A549 (cell line): ENCODE results near the gene FBXO10. TPM values are rescaled to one million over a fixed set of nuclear protein-coding genes. Genes with fewer than 3 reads are reported as not detected.

Experiments used
- ATAC-seq, 2 experiments: fragments of 200-7000 bp in 1 of 2; fragments of >200 bp in 1 of 2; cut with Nextera tagmentation in 1 of 2; cut with Tn5 transposase in 1 of 2; 3 replicates each; pipeline versions ENCODE4 v1.8.0 to v1.9.1; 2018 to 2020; ENCODE audit warnings: mild to moderate bottlenecking in 1 of 2, moderate library complexity in 1 of 2
- CTCF ChIA-PET: fragments of 300-600 bp; sonication (Branson Sonifier 250); formaldehyde crosslinking; extraction: SDS; loops from one replicate; lab custom pipeline; 2021; ENCODE audit warnings: antibody characterized with exemption, inconsistent platforms; lab: Yijun Ruan, JAX
- POLR2A ChIA-PET: fragments of 350-600 bp; formaldehyde crosslinking; extraction: SDS; loops from one replicate; lab custom pipeline; 2021; ENCODE audit warnings: antibody characterized with exemption, inconsistent platforms; lab: Yijun Ruan, JAX
- DNase-seq, 2 experiments: peaks; one replicate each; pipeline versions ENCODE4 v3.0.0 to v3.0.0-alpha.2; 2011 to 2016; ENCODE audit warnings: low read depth in 1 of 2, low spot score in 1 of 2
- FAIRE-seq: peaks from 2 replicates; lab custom pipeline; 2011; peaks lifted over from hg19 to GRCh38; lab: Jason Lieb, UNC
- H3K27ac ChIP-seq, 2 experiments: fragments of >200 bp; sonication (Bioruptor Twin); formaldehyde crosslinking; 3 replicates each; pipeline ENCODE4 v1.5.1; 2016 to 2017
- H3K4me1 ChIP-seq: fragments of >200 bp; sonication (Bioruptor Twin); formaldehyde crosslinking; 3 replicates; pipeline ENCODE4 v1.6.1; 2016
- H3K4me2 ChIP-seq: fragments of >200 bp; sonication (Bioruptor Twin); formaldehyde crosslinking; 3 replicates; pipeline ENCODE4 v1.6.1; 2016
- H3K4me3 ChIP-seq: fragments of >200 bp; sonication (Bioruptor Twin); formaldehyde crosslinking; 3 replicates; pipeline ENCODE4 v1.5.1; 2016
- H3K9me3 ChIP-seq: fragments of >200 bp; sonication (Bioruptor Twin); formaldehyde crosslinking; 3 replicates; pipeline ENCODE4 v1.6.1; 2016
- BHLHE40 ChIP-seq: IDR thresholded peaks from 2 replicates; pipeline ENCODE4 v1.6.1; 2012; ENCODE audit warnings: low read depth, low read length, inconsistent platforms
- CBX2 ChIP-seq: fragments of 200-600 bp; sonication (generic); IDR thresholded peaks from 2 replicates; pipeline ENCODE4 v1.6.1; 2016; ENCODE audit warnings: low read depth, mild to moderate bottlenecking, borderline replicate concordance
- CEBPB ChIP-seq, 2 experiments: fragments of >200 bp in 1 of 2; sonication (Bioruptor Twin) in 1 of 2; formaldehyde crosslinking in 1 of 2; IDR thresholded peaks; 2 replicates each; pipeline ENCODE4 v1.6.1; 2012 to 2016
- EHF ChIP-seq: fragments of 250-450 bp; sonication (Bioruptor Pico); IDR thresholded peaks from 2 replicates; pipeline ENCODE4 v1.5.0; 2020; ENCODE audit warnings: mild to moderate bottlenecking
- EHMT2 ChIP-seq: fragments of 200-600 bp; sonication (generic); IDR thresholded peaks from 2 replicates; pipeline ENCODE4 v1.6.1; 2016; ENCODE audit warnings: antibody characterized with exemption, low read depth, mild to moderate bottlenecking, moderate library complexity
- EP300 ChIP-seq, 2 experiments: fragments of >200 bp; sonication (Bioruptor Twin); formaldehyde crosslinking; IDR thresholded peaks; 2 replicates in 1 of 2; 3 replicates in 1 of 2; pipeline ENCODE4 v1.6.1; 2016 to 2017
- FOSL2 ChIP-seq, 2 experiments: fragments of 450-650 bp in 1 of 2; fragments of >200 bp in 1 of 2; sonication (Bioruptor Twin) in 1 of 2; formaldehyde crosslinking; IDR thresholded peaks; 2 replicates each; pipeline versions ENCODE4 v1.5.0 to v1.6.1; 2016 to 2020; ENCODE audit warnings: mild to moderate bottlenecking in 1 of 2, moderate library complexity in 1 of 2
- GATA3 ChIP-seq: IDR thresholded peaks from 2 replicates; pipeline ENCODE4 v1.6.1; 2012; ENCODE audit warnings: borderline replicate concordance
- HDAC2 ChIP-seq: fragments of 200-600 bp; sonication (generic); IDR thresholded peaks from 2 replicates; pipeline ENCODE4 v1.6.1; 2016
- HEYL ChIP-seq: fragments of 250-450 bp; sonication (Bioruptor Pico); IDR thresholded peaks from 2 replicates; pipeline ENCODE4 v1.8.0; 2021; ENCODE audit warnings: mild to moderate bottlenecking, moderate library complexity
- HOXA7 ChIP-seq: fragments of 250-450 bp; sonication (Bioruptor Pico); IDR thresholded peaks from 2 replicates; pipeline ENCODE4 v1.5.0; 2020; ENCODE audit warnings: mild to moderate bottlenecking, moderate library complexity
- HOXB5 ChIP-seq: fragments of 250-450 bp; sonication (Bioruptor Pico); IDR thresholded peaks from 2 replicates; pipeline ENCODE4 v1.5.0; 2020; ENCODE audit warnings: mild to moderate bottlenecking, moderate library complexity
- JUN ChIP-seq, 2 experiments: fragments of >200 bp; sonication (Bioruptor Twin); formaldehyde crosslinking; IDR thresholded peaks; 2 replicates in 1 of 2; 3 replicates in 1 of 2; pipeline ENCODE4 v1.6.1; 2016 to 2017
- KDM5A ChIP-seq: fragments of 200-600 bp; sonication (generic); IDR thresholded peaks from 2 replicates; pipeline ENCODE4 v1.6.1; 2016; ENCODE audit warnings: antibody characterized with exemption, mild to moderate bottlenecking
- NFE2L2 ChIP-seq: fragments of 150-350 bp; conservative IDR thresholded peaks from 2 replicates; pipeline ENCODE4 v1.6.1; 2014; ENCODE audit warnings: low read length
- NPAS2 ChIP-seq: fragments of 250-450 bp; sonication (Bioruptor Pico); IDR thresholded peaks from 2 replicates; pipeline ENCODE4 v1.8.0; 2022; ENCODE audit warnings: mild to moderate bottlenecking, moderate library complexity, borderline replicate concordance
- POLR2A ChIP-seq: IDR thresholded peaks from 2 replicates; pipeline ENCODE4 v1.6.1; 2012; ENCODE audit warnings: mild to moderate bottlenecking, low read length
- RARB ChIP-seq: fragments of 250-450 bp; sonication (Bioruptor Pico); IDR thresholded peaks from 2 replicates; pipeline ENCODE4 v1.8.0; 2021; ENCODE audit warnings: mild to moderate bottlenecking, moderate library complexity
- RCOR1 ChIP-seq: fragments of 150-350 bp; IDR thresholded peaks from 2 replicates; pipeline ENCODE4 v1.6.1; 2014; ENCODE audit warnings: antibody characterized with exemption, low read length, low read depth
- RFX5 ChIP-seq: fragments of 450-650 bp; IDR thresholded peaks from 2 replicates; pipeline ENCODE4 v1.7.1; 2014; ENCODE audit warnings: antibody characterized with exemption, mild to moderate bottlenecking, moderate library complexity
- SMC3 ChIP-seq: fragments of >200 bp; sonication (Bioruptor Twin); formaldehyde crosslinking; IDR thresholded peaks from 3 replicates; pipeline ENCODE4 v1.6.1; 2018; ENCODE audit warnings: inconsistent platforms
- TP53 ChIP-seq: fragments of 250-450 bp; sonication (Bioruptor Pico); IDR thresholded peaks from 2 replicates; pipeline ENCODE4 v1.5.0; 2021; ENCODE audit warnings: mild to moderate bottlenecking, moderate library complexity
- ZC3H11A ChIP-seq: fragments of 450-650 bp; IDR thresholded peaks from 2 replicates; pipeline ENCODE4 v1.6.1; 2014; ENCODE audit warnings: antibody characterized with exemption, mild to moderate bottlenecking
- ZFP36 ChIP-seq: fragments of 450-650 bp; IDR thresholded peaks from 2 replicates; pipeline ENCODE4 v1.6.1; 2014; ENCODE audit warnings: borderline replicate concordance; ENCODE audit not compliant: partially characterized antibody
- WGBS: methylation state at CpG from one replicate; pipeline ENCODE4 v1.1.6; 2017; ENCODE audit errors: missing lambda C conversion rate; 5-methylcytosine and 5-hydroxymethylcytosine counted together
- polyA plus RNA-seq, 4 experiments: library from polyadenylated mRNA; depleted of rRNA in 3 of 4; stranded (reverse); fragments of >200 nt; fragmentation: RNase III in 1 of 4; extraction: RNeasy Plus Mini Kit Qiagen cat#74134 plus additional on column Dnase treatment in 1 of 4; gene quantifications; 2 replicates in 3 of 4; 3 replicates in 1 of 4; pipeline ENCODE4 v1.2.3, GENCODE V29; 2011 to 2017
- TF ChIP-seq, protein P1 (sequence below): IDR thresholded peaks from 2 replicates; pipeline ENCODE4 v1.6.1; 2012
- TF ChIP-seq, protein P2 (sequence below): fragments of 250-450 bp; sonication (Bioruptor Pico); IDR thresholded peaks from 2 replicates; pipeline ENCODE4 v1.5.0; 2021; ENCODE audit warnings: mild to moderate bottlenecking, moderate library complexity, borderline replicate concordance
- TF ChIP-seq, protein P3 (sequence below): IDR thresholded peaks from 2 replicates; pipeline ENCODE4 v1.6.1; 2012
- TF ChIP-seq, protein P4 (sequence below): fragments of 150-350 bp; IDR thresholded peaks from 2 replicates; pipeline ENCODE4 v1.6.1; 2014; ENCODE audit warnings: low read depth, mild to moderate bottlenecking, low read length
- TF ChIP-seq, protein P5 (sequence below): fragments of >200 bp; sonication (Bioruptor Twin); formaldehyde crosslinking; IDR thresholded peaks from 3 replicates; pipeline ENCODE4 v1.6.1; 2016
- TF ChIP-seq, protein P6 (sequence below): fragments of 250-450 bp; sonication (Bioruptor Pico); IDR thresholded peaks from 2 replicates; pipeline ENCODE4 v1.5.0; 2020; ENCODE audit warnings: low read depth, mild to moderate bottlenecking, moderate library complexity

FBXO10 gene
- polyA plus RNA-seq, 2 of the 4 experiments (the other 2 are of a cell fraction), result 5.0 to 5.3 TPM

DNA sequence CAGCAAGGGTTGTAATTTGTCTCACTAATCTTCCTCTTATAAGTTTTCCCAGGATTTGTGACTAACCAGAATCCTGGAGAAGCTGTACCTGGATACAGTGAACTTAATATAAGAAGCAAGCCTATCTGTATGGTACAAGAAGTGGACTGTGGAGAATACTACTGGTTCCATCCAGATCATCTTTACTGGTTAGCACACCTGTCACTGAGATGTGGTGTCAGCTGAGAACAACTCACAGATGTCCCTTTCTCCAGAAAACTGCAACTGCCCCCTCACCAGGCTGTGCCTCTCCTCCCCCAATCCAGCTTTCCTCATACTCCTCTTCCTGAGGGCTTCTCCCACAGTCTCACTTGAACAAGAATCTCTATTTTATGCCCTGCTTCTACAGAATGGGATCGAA is 4.9 kb downstream of the FBXO10 start:
- POLR2A ChIA-PET, result no interaction called here
- FAIRE-seq (no peak), ATAC-seq (no peak), DNase-seq (no peak)
- TF ChIP-seq EHMT2 (no peak), GATA3 (no peak), JUN (IDR thresholded peaks at IDR 0.05) (no peak), BHLHE40 (no peak), HOXA7 (no peak), KDM5A (no peak), ZC3H11A (no peak), HDAC2 (no peak), RCOR1 (no peak), RFX5 (no peak), EP300 (IDR thresholded peaks at IDR 0.05) (no peak), TP53 (CRISPR knock-in tag) (no peak), RARB (CRISPR knock-in tag) (no peak), ZFP36 (no peak), POLR2A (no peak), CBX2 (no peak), CEBPB (IDR thresholded peaks at IDR 0.05) (no peak)
- TF ChIP-seq, protein P1, sequence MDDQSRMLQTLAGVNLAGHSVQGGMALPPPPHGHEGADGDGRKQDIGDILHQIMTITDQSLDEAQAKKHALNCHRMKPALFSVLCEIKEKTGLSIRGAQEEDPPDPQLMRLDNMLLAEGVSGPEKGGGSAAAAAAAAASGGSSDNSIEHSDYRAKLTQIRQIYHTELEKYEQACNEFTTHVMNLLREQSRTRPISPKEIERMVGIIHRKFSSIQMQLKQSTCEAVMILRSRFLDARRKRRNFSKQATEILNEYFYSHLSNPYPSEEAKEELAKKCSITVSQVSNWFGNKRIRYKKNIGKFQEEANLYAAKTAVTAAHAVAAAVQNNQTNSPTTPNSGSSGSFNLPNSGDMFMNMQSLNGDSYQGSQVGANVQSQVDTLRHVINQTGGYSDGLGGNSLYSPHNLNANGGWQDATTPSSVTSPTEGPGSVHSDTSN, result no peak
- TF ChIP-seq, protein P2, sequence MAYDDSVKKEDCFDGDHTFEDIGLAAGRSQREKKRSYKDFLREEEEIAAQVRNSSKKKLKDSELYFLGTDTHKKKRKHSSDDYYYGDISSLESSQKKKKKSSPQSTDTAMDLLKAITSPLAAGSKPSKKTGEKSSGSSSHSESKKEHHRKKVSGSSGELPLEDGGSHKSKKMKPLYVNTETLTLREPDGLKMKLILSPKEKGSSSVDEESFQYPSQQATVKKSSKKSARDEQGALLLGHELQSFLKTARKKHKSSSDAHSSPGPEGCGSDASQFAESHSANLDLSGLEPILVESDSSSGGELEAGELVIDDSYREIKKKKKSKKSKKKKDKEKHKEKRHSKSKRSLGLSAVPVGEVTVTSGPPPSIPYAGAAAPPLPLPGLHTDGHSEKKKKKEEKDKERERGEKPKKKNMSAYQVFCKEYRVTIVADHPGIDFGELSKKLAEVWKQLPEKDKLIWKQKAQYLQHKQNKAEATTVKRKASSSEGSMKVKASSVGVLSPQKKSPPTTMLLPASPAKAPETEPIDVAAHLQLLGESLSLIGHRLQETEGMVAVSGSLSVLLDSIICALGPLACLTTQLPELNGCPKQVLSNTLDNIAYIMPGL (CRISPR knock-in tag), result no peak
- TF ChIP-seq, protein P3, sequence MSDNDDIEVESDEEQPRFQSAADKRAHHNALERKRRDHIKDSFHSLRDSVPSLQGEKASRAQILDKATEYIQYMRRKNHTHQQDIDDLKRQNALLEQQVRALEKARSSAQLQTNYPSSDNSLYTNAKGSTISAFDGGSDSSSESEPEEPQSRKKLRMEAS, result no peak
- H3K27ac ChIP-seq, result no peak overlapping the region
- CTCF ChIA-PET, result interaction anchor here (0.6 to 1.0 kb wide), 2 partner anchors 8 to 47 kb away, joined by 3 read pairs; no protein-coding TSS in a partner anchor
- H3K4me3 ChIP-seq, result no peak overlapping the region
- 65% methylated on average over 1 of the region's 1 CpG for WGBS
- no peaks in the 10 kb centered on the region for H3K9me3 ChIP-seq
- peaks cover 7% of the 10 kb centered on the region; the same call in 2 of the 3 replicates for H3K4me1 ChIP-seq
- H3K4me2 ChIP-seq, result no peak overlapping the region

DNA sequence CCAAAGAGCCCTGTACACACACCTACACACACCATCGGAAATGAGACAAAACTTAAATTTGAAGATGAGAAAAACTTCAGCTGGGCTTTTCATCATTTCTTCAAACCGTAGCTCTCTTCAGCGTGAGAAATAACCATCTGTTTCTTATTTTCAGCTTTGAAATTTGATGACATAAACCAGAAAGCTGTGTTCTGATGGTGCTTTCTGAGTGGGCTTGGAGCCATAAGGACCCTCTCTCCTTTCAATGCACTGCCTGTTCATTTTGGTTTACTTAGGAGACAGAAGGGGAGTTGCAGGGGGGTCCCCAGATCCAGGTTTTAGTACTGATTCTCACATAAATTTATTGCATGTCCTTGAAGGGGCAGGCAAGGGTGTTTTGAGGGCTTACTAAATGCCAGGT is 9.5 kb downstream of the FBXO10 start:
- Histone ChIP-seq H3K4me1 (no peaks in the 10 kb centered on the region), H3K4me2 (no peak overlapping the region), H3K9me3 (peaks cover 12% of the 10 kb centered on the region), H3K27ac (no peak overlapping the region), H3K4me3 (no peak overlapping the region)
- POLR2A ChIA-PET, result interaction anchor here (0.5 kb wide), 1 partner anchor 937 kb away, joined by 5 read pairs; no protein-coding TSS in a partner anchor
- CTCF ChIA-PET, result no interaction called here
- ATAC-seq (no peak), DNase-seq (no peak), FAIRE-seq (no peak)
- 91% methylated on average over 3 of the region's 3 CpGs for WGBS
- TF ChIP-seq, protein P4, sequence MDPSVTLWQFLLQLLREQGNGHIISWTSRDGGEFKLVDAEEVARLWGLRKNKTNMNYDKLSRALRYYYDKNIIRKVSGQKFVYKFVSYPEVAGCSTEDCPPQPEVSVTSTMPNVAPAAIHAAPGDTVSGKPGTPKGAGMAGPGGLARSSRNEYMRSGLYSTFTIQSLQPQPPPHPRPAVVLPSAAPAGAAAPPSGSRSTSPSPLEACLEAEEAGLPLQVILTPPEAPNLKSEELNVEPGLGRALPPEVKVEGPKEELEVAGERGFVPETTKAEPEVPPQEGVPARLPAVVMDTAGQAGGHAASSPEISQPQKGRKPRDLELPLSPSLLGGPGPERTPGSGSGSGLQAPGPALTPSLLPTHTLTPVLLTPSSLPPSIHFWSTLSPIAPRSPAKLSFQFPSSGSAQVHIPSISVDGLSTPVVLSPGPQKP, result no peak
- TF ChIP-seq SMC3 (no peak), CBX2 (no peak), FOSL2 (IDR thresholded peaks at IDR 0.05) (no peak), FOSL2 (CRISPR knock-in tag; IDR thresholded peaks at IDR 0.05) (no peak), NFE2L2 (no peak), NPAS2 (CRISPR knock-in tag) (no peak), KDM5A (no peak), HOXB5 (no peak), HEYL (CRISPR knock-in tag) (no peak), EHF (CRISPR knock-in tag) (no peak)
- TF ChIP-seq, protein P5, sequence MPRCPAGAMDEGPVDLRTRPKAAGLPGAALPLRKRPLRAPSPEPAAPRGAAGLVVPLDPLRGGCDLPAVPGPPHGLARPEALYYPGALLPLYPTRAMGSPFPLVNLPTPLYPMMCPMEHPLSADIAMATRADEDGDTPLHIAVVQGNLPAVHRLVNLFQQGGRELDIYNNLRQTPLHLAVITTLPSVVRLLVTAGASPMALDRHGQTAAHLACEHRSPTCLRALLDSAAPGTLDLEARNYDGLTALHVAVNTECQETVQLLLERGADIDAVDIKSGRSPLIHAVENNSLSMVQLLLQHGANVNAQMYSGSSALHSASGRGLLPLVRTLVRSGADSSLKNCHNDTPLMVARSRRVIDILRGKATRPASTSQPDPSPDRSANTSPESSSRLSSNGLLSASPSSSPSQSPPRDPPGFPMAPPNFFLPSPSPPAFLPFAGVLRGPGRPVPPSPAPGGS, result no peak
- TF ChIP-seq, protein P1, result no peak
- TF ChIP-seq, protein P6, sequence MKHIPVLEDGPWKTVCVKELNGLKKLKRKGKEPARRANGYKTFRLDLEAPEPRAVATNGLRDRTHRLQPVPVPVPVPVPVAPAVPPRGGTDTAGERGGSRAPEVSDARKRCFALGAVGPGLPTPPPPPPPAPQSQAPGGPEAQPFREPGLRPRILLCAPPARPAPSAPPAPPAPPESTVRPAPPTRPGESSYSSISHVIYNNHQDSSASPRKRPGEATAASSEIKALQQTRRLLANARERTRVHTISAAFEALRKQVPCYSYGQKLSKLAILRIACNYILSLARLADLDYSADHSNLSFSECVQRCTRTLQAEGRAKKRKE (CRISPR knock-in tag), result no peak
- TF ChIP-seq, protein P2 (CRISPR knock-in tag), result no peak
